HG03060 (cell line): ENCODE data around the gene PRR14.

Source experiments
- ATAC-seq: cut with Tn5 transposase; IDR thresholded peaks from one replicate; pipeline ENCODE4 v1.9.1; 2021; ENCODE audit warnings: low read depth, moderate number of reproducible peaks; ENCODE audit not compliant: unreplicated experiment

The PRR14 gene

DNA sequence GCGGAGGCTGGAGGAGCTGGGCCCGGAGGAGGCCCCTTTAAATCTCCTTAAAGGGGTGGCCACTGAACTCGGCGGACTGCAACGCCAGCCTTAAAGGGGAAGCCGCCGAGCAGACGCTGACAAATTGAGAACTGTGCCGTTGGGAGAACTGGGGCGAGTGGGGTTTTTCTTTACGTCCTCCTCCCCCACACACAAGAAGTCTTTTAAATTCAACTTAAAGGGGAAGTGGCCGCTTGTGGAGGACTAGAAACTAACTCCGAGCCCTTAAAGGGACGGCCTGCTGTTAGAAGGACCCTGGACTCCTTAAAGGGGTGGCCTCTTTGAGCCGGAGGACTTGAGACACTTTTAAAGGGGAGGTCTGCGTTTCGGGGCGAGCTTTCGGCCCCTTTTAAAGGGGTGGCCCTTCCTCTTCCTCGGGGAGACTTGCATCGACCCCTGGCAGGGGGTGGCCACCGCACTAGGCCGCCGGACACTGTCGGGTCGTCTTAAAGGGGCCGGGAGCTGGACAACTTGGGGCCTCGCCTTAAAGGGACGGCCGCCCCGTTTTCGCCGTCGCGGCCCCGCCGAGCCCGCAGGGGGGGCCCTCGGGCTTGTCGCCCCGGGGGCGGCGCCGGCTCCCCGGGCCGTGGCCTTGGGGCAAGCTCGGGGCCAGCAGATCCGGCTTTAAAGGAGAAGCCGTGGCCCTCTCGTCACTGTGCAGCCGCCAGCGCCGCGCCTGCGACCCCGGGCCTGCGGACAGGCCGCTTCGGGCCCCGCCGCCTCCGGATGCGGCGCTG lies 8.2 kb downstream of the PRR14 start:
- peak; percentile 30 for ATAC-seq

DNA sequence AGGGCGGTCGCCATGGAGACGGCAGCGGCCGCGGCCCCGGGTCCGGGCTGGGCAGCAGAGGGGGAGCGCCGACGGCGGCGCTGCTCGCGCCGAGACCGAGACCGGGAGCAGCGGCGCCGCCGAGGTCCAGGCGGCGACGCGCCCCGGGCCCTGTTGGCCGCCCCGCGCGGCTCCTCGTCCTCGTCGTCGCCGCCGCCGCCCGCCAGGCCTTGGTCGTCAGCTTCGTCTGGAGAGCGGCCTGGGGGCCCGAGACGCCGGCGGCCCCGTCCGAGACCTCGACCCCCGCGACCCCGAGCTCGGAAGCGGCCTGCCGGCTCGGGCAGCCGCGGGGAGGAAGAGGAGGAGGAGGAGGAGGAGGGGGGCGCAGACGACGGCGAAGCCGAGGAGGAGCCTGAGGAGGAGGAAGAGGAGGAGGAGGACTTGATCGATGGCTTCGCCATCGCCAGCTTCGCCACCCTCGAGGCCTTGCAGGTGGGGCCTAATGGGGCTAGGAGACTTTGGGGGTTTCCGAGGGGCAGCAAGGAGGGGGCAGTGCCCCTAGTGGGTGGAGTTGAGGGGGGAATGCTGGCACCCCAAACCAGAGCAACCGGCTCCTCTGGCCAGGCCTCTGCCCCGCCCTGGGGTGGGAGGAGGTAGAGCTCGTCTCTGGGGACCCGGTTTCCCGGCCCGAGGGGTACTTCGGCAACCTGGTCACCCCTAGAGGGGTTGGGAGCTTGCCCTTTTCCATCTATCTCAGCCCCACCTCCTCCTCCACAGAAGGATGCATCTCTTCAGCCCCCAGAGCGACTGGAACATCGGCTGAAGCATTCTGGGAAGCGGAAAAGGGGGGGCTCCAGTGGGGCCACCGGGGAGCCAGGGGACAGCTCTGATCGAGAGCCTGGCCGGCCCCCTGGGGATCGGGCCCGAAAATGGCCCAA lies 9.0 kb downstream of the PRR14 start:
- no peak for ATAC-seq

DNA sequence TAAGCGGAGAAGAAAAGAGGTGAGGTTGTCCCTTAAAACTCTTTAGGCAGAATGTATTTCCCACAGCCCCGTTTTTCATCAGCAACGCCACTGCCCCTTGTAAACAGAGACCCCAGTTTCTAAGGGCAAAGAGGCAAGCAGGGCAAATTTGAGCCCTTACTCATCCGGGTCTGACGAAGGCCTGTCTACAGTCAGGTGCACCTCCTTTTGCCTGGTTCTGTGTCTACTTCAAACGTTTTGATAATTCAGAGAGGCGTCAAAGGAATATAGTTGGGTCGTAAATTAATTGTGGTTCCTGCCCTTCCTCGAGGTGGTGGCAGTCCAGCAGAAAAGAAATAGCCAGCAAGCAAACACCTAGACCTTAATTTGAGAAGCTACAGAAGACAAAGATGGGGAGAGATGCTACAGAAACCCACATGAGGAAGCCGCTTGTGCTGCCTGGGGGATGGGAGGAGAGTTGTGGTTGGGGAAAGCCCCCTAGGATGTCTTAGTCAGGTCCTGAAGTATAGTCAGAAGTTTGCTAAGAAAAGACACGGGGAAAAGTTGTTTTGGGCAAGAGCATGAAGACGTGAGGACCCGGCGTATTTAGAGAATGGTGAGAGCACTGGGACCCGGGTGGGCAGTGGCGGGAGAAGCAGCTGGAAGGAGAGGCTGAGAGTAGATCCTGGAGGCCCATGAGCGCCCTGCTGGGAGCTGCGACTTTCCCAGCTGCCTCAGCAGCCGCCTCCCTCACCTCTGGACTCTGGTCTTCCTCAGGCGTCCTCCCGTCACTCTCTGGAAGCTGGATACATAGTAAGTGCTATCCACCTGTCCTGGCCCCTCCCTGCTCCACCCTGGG lies 9.9 kb downstream of the PRR14 start:
- ATAC-seq, result no peak

DNA sequence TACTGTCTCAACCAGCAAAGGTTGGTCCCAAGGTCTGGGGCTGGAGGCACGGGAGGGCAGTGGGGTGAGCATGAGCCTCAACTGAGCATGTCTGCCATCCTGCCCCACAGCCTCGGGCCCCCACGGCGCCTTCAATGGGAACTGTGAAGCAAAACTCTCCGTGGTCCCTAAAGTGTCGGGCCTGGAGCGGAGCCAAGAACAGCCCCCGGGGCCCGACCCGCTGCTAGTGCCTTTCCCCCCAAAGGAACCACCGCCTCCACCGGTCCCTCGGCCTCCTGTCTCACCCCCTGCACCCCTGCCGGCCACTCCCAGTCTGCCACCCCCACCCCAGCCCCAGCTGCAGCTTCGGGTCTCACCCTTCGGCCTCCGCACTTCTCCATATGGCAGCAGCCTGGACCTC lies 11.7 kb downstream of the PRR14 start:
- no peak for ATAC-seq

DNA sequence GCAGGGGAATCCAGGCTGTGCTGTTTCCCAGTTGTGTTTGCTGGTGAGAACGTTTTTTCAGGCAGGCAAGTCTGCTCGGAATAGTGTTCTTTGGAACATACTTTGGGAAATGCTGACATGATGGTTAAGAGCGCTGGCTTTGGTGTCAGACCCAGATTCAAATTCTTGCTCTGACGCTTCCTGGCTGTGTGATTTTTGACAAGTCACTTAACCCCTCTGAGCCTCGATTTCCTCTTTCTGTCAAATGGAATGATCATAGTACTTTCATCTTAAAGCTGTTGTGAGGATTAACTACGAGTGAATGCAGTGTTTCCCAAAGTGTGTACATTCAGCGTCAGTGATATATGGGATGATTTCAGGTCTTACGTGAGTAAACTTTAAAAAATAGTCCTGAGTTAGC lies 12.3 kb downstream of the PRR14 start:
- ATAC-seq, result no peak

DNA sequence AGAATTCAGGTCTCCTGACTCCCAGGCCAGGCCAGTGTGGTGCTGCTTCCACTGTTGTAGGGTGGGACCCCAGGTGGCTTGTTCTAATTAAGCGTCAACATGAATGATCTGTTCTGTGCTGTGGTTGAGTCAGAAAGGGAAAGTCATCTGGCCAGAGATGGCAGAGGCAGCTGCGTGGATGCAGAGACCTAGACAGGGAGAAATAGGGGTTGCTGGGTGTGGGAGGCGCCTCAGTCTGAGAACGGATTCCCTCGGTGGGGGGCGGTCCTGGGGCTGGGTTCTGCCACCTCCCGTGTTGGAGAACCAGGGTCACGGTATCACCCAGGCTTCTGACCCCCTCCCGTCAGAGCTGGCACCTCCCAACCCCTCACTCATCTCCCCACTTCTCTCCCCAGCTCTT lies 13.1 kb downstream of the PRR14 start:
- ATAC-seq, result no peak

DNA sequence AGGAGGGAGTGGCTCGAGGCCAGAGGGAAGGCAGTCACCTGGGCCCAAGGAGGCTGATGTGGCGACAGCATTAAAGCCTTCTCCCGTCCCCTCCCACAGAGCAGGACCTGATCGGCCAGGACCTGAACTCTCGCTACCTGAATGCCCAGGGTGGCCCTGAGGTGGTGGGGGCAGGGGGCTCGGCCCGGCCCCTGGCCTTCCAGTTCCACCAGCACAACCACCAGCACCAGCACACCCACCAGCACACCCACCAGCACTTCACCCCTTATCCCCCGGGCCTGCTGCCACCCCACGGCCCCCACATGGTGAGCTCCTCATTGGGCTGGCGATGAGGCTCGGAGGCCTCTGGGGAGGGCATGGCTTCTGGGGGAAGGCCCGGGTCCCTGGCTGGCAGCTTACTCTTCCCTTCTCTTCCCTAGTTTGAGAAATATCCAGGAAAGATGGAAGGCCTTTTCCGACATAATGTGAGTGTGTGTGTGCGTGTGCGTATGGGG lies 13.9 kb downstream of the PRR14 start:
- no peak for ATAC-seq

DNA sequence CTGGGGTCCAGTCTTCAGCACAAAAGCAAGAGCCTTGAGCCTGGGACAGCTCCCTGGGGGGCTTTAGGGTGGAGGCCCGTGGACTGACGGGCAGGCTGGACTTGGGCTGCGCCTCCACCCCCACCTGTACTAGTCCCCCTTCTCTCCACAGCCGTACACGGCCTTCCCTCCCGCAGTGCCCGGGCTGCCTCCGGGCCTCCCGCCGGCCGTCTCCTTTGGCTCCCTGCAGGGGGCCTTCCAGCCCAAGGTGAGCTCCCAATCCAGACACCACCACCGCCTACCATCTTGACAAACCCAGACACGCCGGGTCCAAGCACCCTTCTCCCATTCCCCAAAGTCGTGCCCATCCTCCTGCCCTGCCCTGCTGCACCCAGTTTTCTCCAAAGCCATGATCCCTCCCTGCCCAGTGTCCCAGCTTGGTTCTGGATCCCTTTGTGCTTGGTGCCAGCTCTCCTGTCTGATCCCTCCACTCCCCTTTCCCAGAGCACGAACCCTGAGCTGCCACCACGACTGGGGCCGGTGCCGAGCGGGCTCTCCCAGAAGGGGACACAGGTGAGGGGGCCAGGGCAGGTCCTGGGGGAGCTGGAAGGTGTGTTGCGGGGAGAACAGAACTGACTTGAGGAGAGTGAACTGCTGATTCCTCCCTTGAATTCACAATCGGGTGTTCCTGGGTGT lies 14.5 kb downstream of the PRR14 start:
- ATAC-seq, result no peak

DNA sequence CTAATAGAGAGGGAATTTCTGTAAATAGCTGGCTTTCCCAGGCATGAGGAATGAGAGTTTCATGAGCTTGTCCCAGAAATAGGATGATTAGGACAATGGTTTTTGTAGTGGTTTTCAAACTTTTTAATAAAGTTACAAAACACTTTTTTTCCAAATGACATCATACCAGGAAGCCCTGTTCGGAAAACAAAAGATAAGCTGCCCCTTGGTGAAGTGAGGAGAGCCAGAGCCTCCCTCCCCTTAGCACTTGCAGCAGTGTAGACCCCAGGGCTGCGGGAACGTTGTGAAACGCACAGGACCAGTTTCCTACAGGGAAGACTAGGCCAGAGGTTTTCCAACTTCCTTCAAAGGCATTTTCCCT lies 15.1 kb downstream of the PRR14 start:
- ATAC-seq, result no peak

DNA sequence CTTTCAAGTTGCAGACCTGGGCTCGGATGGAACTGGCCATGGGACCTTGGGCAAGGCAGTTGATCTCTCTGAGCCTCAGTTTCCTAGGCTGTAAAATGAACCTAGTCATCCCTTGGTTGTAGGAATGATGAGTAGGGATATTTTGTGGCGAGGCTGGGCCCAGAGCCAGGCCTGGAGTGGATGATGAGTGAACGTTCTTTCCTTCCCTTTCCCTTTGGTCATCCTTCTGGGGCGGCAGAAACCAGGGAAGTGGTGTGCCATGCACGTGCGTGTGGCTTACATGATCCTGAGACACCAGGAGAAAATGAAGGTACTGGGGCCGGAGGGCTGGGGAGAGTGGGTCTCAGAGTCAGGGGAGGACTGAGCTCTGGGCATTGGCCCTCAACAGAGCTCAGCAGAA lies 15.9 kb downstream of the PRR14 start:
- no peak for ATAC-seq

DNA sequence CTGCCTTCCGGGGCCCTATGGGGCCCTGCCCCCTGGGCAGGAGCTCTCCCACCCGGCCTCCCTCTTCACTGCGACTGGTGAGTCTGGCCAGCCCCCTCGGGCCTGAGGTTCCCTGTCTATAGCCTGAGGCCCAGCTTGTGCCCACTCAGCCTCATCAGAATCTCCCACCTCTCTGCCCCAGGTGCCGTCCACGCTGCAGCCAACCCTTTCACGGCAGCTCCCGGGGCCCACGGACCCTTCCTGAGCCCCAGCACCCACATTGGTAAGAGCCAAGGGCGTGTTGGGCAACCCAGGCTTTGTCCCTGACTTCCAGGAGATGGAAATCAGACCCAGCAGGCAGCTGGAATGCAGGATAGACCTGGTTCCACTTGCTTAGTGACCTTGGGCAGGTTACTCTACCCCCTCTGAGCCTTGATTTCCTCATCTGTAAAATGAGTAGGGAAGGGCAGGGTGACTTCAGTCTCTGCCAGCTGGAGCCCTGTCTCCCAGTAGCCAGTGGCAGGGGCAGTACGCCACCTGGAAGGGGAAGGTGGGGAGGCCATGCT lies 16.7 kb downstream of the PRR14 start:
- no peak for ATAC-seq

DNA sequence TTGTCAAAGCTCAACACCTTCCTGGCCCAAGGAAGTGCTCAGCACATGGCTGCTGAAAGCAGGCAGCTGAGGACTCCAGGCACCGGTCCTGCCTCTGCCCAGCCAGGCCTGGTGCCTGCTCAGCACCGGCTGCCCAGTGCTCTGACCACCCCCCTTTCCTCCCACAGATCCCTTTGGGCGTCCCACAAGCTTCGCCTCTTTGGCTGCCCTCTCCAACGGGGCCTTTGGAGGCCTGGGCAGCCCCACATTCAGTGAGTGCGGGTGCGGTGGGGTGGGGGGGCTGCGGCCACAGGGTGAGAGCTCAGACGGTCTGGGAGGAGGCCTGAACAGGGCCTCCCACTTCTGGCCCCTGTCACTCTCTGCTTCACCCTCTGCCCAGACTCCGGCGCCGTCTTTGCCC lies 17.6 kb downstream of the PRR14 start:
- no peak for ATAC-seq

DNA sequence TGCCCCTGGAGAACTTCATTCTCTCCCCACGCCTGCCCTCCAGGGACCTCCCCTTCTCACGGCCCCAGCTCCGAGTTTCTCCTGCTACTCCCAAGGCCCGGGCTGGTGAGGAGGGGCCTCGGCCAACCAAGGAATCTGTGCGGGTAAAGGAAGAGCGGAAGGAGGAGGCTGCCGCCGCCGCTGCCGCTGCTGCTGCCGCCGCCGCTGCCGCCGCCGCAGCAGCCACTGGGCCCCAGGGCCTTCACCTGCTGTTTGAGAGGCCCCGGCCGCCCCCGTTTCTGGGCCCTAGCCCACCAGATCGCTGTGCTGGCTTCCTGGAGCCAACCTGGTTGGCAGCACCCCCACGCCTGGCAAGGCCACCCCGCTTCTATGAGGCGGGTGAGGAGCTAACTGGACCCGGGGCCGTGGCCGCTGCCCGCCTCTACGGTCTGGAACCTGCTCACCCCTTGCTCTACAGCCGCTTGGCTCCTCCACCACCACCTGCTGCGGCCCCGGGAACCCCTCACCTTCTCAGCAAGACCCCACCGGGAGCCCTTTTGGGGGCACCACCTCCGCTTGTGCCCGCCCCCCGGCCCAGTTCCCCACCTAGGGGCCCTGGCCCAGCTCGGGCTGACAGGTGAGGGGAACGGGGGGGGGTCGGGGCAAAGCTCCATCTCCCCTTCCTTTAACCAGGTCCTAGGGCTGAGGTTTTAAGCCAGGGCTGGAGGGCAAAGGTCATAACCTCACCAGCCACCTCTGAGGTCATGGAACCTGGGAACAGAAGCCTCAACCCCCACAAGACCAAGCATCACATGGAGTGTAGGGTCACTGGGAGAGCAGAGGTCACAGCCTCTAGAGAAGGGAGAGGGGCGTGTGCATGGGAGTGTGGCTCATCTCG lies 18.5 kb downstream of the PRR14 start:
- ATAC-seq, result no peak

DNA sequence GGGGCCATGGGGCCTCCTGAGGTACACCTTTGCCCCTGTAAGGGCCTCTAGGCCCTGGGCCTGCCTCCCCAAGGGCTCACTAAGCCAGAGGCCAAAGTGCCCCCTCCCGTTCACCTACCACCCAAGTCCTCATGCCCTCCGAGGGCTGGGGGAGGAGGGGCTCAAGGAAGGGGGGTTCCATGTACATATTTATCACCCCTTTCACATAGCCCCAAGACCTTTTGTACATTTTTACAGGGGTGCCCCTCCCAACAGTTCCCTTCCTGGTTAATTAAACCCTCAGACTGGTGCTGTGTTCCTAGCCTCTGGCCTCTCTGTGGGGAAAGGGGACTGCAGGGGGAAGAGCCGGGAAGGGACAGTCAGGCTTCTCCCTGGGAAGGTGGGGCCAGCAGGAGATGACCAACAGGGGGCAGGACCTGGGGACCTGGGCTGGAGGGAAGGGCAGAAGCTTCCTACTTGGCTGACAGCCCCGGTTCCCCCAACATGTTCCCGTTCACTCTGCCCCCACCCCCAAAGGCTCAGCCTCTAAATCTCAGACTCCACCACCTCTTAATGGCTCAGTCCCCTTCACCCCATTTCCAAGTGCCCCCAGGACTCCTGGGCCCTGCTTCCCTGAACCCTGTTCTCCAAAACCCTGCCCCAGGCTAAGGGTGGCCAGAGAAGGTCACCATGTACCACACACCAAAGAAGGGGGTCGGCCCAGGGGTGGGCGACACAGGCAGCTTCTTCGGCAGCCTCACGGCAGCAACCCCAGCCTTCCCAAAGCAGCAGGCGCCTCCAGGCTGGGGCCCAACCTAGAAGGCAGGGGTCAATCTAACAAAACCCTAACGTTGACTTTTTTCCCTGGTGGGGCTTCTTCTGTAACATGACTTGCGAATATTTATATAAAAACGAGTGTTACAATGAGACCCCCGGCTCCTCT lies 19.4 kb downstream of the PRR14 start:
- ATAC-seq, result no peak

DNA sequence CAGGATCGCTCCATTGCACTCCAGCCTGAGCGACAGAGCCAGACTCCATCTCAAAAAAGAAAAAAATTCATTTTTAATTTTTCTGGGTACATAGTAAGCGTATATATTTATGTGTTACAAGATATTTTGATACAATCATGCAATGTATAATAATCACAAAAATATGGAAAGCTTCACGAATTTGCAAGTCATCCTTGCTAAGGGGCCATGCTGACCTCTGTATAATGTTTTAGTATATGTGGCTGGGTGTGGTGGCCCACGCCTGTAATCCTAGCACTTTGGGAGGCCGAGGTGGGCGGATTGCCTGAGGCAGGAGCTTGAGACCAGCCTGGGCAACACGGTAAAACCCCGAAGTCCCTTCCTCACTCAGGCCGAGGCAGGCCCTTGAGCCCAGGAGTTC lies 24.4 kb downstream of the PRR14 start:
- no peak for ATAC-seq

DNA sequence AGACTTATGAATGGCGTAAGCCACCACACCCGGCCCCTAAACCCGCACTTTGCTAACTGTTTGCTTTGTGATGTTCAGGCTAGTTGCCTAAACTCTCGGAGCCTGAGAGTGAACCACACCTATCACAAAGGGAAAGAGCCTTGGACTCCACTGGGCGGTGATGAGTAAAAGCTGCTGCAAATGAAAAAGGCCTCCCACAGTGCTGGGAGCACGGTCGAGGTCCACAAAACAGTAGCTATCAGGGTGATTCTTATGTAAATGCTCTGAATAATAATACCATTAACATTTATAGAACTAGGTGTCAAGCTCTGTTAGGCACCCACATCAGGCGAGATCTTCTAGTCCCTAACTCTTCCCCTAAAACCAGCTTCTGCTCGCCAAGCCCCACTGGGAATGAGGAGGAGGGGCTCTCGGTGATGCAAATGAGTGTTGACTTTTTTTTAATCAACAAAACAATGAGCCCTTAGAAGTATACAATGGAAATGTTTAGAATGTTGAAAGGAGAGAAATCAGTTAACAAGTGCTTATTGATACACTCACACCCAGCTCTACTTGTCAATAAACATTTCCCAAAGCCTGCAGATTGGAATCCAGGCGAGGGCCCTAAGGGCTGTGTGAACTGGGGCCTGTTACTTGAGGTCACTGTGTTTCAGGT lies 27.3 kb downstream of the PRR14 start:
- no peak for ATAC-seq

DNA sequence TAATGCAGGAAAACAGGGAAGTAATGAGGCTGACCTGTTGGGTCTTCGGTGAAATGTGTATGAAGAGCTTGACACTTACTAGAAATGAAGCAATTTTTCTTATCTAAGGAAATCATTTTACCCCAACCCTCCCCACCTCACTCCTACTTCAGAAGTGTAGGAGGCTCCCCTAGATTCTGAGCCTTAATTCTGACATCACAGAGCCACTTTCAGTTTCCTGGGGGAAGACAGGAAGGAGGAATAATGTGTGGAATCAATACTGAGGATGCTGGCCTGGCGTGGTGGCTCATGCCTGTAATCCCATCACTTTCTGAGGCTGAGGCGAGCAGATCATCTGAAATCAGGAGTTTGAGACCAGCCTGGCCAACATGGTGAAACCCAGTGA lies 27.8 kb downstream of the PRR14 start:
- ATAC-seq, result no peak

DNA sequence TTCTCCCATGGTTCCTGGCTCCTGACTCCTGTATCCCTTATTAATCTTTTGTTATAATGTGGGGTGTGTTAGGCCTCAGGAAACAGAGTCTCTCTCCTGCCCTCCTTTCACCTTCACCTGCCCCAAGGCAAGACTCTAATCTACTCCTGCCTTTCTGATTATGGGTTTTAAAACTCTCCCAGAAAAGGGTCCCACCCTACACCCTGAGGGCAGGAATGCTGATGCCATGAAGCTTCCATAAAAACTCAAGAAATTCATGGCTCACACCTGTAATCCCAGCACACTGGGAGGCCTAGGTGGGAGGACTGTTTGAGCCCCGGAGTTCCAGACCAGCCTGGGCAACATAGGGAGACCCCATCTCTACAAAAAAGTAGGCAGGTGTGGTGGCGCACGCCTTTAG lies 29.6 kb downstream of the PRR14 start:
- ATAC-seq, result no peak
